Middle frontal gyrus (tissue), 1 donor: ENCODE results near the gene ERV3-1.
"Not testable (repeated sequence)": the region's sequence is repeated elsewhere in the genome, so short reads cannot be mapped to it uniquely, and the experiment has no call there.

ENCODE experiments used
- DNase-seq: peaks from one replicate; pipeline ENCODE4 v3.0.0-alpha.2; 2015; ENCODE audit warnings: low spot score; ENCODE audit errors: extremely low spot score

ERV3-1 gene

GRCh38 chr7:65006094-65006992, at the start of gene ERV3-1:
Gene ERV3-1 (minus strand): TSS chr7:65006687. CDS start chr7:64993026, 13,661 bp downstream.
- peak; percentile 95 for DNase-seq

- not testable (repeated sequence) for DNase-seq
Observed at GRCh38 chr7:65055786-65056185, 49.3 kb upstream of the ERV3-1 start.

GRCh38 chr7:65054466-65054994, 48.0 kb upstream of the ERV3-1 start:
- DNase-seq = not testable (repeated sequence)

GRCh38 chr7:65051654-65052053, 45.2 kb upstream of the ERV3-1 start:
- not testable (repeated sequence) for DNase-seq

- DNase-seq = not testable (repeated sequence)
Observed at GRCh38 chr7:65051139-65051538, 44.7 kb upstream of the ERV3-1 start.

- DNase-seq = not testable (repeated sequence)
Observed at GRCh38 chr7:65046329-65046728, 39.8 kb upstream of the ERV3-1 start.

- DNase-seq = not testable (repeated sequence)
Observed at GRCh38 chr7:65045589-65045988, 39.1 kb upstream of the ERV3-1 start.

GRCh38 chr7:65038767-65039166, 32.3 kb upstream of the ERV3-1 start:
- not testable (repeated sequence) for DNase-seq

- peak; percentile 84 for DNase-seq
Observed at GRCh38 chr7:65037740-65038688, 31.5 kb upstream of the ERV3-1 start.

GRCh38 chr7:65036526-65036925, 30.0 kb upstream of the ERV3-1 start:
- DNase-seq = not testable (repeated sequence)

GRCh38 chr7:65035469-65035868, 29.0 kb upstream of the ERV3-1 start:
- DNase-seq = not testable (repeated sequence)

- not testable (repeated sequence) for DNase-seq
Observed at GRCh38 chr7:65034120-65034782, 27.8 kb upstream of the ERV3-1 start.

GRCh38 chr7:65033391-65033790, 26.9 kb upstream of the ERV3-1 start:
- DNase-seq = not testable (repeated sequence)

- not testable (repeated sequence) for DNase-seq
Observed at GRCh38 chr7:65025023-65025422, 18.5 kb upstream of the ERV3-1 start.

- DNase-seq = not testable (repeated sequence)
Observed at GRCh38 chr7:65020978-65021377, 14.5 kb upstream of the ERV3-1 start.

GRCh38 chr7:65009881-65010280, 3.4 kb upstream of the ERV3-1 start:
- DNase-seq = not testable (repeated sequence)

- not testable (repeated sequence) for DNase-seq
Observed at GRCh38 chr7:65009394-65009793, 2.9 kb upstream of the ERV3-1 start.

- DNase-seq = not testable (repeated sequence)
Observed at GRCh38 chr7:65007036-65007435, 549 bp upstream of the ERV3-1 start.

- DNase-seq = no peak
Observed at GRCh38 chr7:65004575-65004974, 1.9 kb downstream of the ERV3-1 start.

- no peak for DNase-seq
Observed at GRCh38 chr7:65002972-65003585, 3.4 kb downstream of the ERV3-1 start.
